Measurements from ENCODE around the gene FASLG. TPM values are rescaled to one million over a fixed set of nuclear protein-coding genes. Genes with fewer than 3 reads are reported as not detected.

The FASLG gene
- total RNA-seq = not detected in 2 replicates

GRCh38 chr1:172658871-172659453 is at the start of gene FASLG:
Gene FASLG (plus strand): TSS chr1:172659103. CDS start chr1:172659202, 99 bp downstream.

Other genes with a start within 250 kb of the FASLG start
- gene C1orf105, start 238.4 kb upstream of the FASLG start, total RNA-seq = not detected in 2 replicates
- gene PIGC, start 215.0 kb upstream of the FASLG start, total RNA-seq = 16.6 and 26.3 TPM in 2 replicates
- gene SUCO, start 126.0 kb upstream of the FASLG start, total RNA-seq = 22.4 and 28.1 TPM in 2 replicates